Heart right ventricle (tissue), 16 donors: ENCODE results near the gene ATCAY. TPM values are rescaled to one million over a fixed set of nuclear protein-coding genes. Genes with fewer than 3 reads are reported as not detected.

Experiments
- ATAC-seq, 8 donors: fragments of 200-7000 bp; cut with Tn5 transposase; one replicate each; pipeline ENCODE4 v1.9.1; 2020; ENCODE audit warnings: mild to moderate bottlenecking in 8 of 8, moderate library complexity in 8 of 8, moderate number of reproducible peaks in 1 of 8
- DNase-seq, 2 donors: peaks; one replicate each; pipeline ENCODE4 v3.0.0-alpha.2; 2020
- H3K27ac ChIP-seq, 10 donors: fragments of 200-600 bp; sonication (generic) in 2 of 10; one replicate each; pipeline versions ENCODE4 v1.5.0 to v1.8.0; 2020 to 2022; ENCODE audit warnings: mild to moderate bottlenecking in 3 of 10
- H3K27me3 ChIP-seq, 7 donors: fragments of 200-600 bp; one replicate each; pipeline ENCODE4 v1.8.0; 2021 to 2022; ENCODE audit warnings: mild to moderate bottlenecking in 2 of 7
- H3K36me3 ChIP-seq, 9 donors: fragments of 200-600 bp; sonication (generic) in 1 of 9; one replicate each; pipeline versions ENCODE4 v1.5.0 to v1.8.0; 2020 to 2022; ENCODE audit warnings: mild to moderate bottlenecking in 2 of 9
- H3K4me1 ChIP-seq, 9 donors: fragments of 200-600 bp; sonication (generic) in 1 of 9; one replicate each; pipeline versions ENCODE4 v1.5.0 to v1.8.0; 2020 to 2022; ENCODE audit warnings: mild to moderate bottlenecking in 4 of 9
- H3K4me3 ChIP-seq, 10 donors: fragments of 200-600 bp; sonication (generic) in 2 of 10; one replicate each; pipeline versions ENCODE4 v1.5.0 to v1.8.0; 2020 to 2022; ENCODE audit warnings: mild to moderate bottlenecking in 7 of 10, moderate library complexity in 2 of 10
- H3K9me3 ChIP-seq, 11 donors: fragments of 200-600 bp in 10 of 11; sonication (generic) in 2 of 11; one replicate each; pipeline versions ENCODE4 v1.5.0 to v1.8.0; 2013 to 2022; ENCODE audit warnings: mild to moderate bottlenecking in 2 of 11, control low read depth in 1 of 11, moderate library complexity in 1 of 11
- CTCF ChIP-seq, 9 donors: fragments of 200-600 bp; sonication (generic) in 2 of 9; IDR thresholded peaks; one replicate each; pipeline versions ENCODE4 v1.5.0 to v1.8.0; 2021 to 2022; ENCODE audit warnings: antibody characterized with exemption in 9 of 9, mild to moderate bottlenecking in 5 of 9, moderate library complexity in 1 of 9
- WGBS, 2 donors: extraction: QIAGEN DNeasy Blood & Tissue Kit; methylation state at CpG; one replicate each; pipeline ENCODE4 v1.1.7; 2013; ENCODE audit warnings: inconsistent platforms in 1 of 2; 5-methylcytosine and 5-hydroxymethylcytosine counted together
- intact Hi-C, 10 donors: fragments of 100-400 bp; cut with DNase I; formaldehyde crosslinking; loops; one replicate each; pipeline versions ENCODE4 v1.11.1 to v1.14.2; 2022
- polyA plus RNA-seq, 2 donors: library from polyadenylated mRNA; stranded (reverse); fragments of 200-250 nt; gene quantifications; one replicate each; pipeline ENCODE4 v1.2.3, GENCODE V29; 2013
- total RNA-seq, 10 donors: library from RNA; stranded (reverse); fragmentation: NEBNext Ultra II Directional in 3 of 10; extraction: Animal tissue kit (Norgen Biotek cat#: 25700) in 3 of 10; gene quantifications; one replicate each; pipeline versions ENCODE4 v1.2.1 to v1.2.4, GENCODE V29; 2021 to 2023
- donor health status: Arrhythmogenic right ventricular cardiomyopathy.
- donor health status: ischemic (EF 13 %, LVEDD 7.1; RV severe dilation, severe dysfunction).
- donor health status: healthy with polysubstance abuse.
- donor health status: DM: no; HTN: yes; CAD: no.
- donor health status: DM: no; HTN: no; CAD: no.
- donor health status: ischemic (EF 25% LVEDD 6.9; RV normal size, moderate dysfunction).
- donor health status: ischemic (EF 25% LVEDD 5.7; RV mildly dilated, moderate dysfunction).
- donor health status: healthy.
- donor health status: DM: yes; HTN: yes; CAD: no.
- donor health status: Ischemic cardiomyopathy.
- donor health status: ischemic (EF 35%, LVEDD 5.7; RV mildly dilated, moderate dysfunction).
- donor health status: nonischemic (EF 11% LVEDD 7.7; RV severe dilation, severe dysfunction).
- donor health status: DM: yes; HTN: yes; CAD: no.
- donor health status: PGD.
- donor health status: ischemic (EF 29% LVEDD 5.4; RV normal size, mild dysfunction).
- donor health status: nonischemic (EF 23%, LVEDD 6.1; RV moderate dilation, normal function).

Gene ATCAY
- total and polyA plus RNA-seq, 12 donors, result not detected

GRCh38 chr19:3914199-3914598 lies 33.7 kb downstream of the ATCAY start:
- TF ChIP-seq CTCF (IDR thresholded peaks at IDR 0.05), result no peak
- Histone ChIP-seq H3K9me3 (peaks cover 0 to 22% (median 8%) of the 10 kb centered on the region in 11 donors), H3K4me1 (no peaks in the 10 kb centered on the region), H3K27ac (no peak overlapping the region), H3K4me3 (no peak overlapping the region), H3K27me3 (no peaks in the 10 kb centered on the region), H3K36me3 (no peaks in the 10 kb centered on the region)
- DNase-seq (no peak), ATAC-seq (no peak)
- intact Hi-C loops, result no loop called here
- WGBS, 2 donors, result 73 to 74% methylated on average over 8 to 9 of the region's 9 CpGs

- no peaks in the 10 kb centered on the region for H3K4me1 ChIP-seq
- no peaks in the 10 kb centered on the region for H3K36me3 ChIP-seq
- intact Hi-C loops, result no loop called here
- no peak for TF ChIP-seq CTCF (IDR thresholded peaks at IDR 0.05)
- peaks cover 0 to 12% (median 0%) of the 10 kb centered on the region in 11 donors for H3K9me3 ChIP-seq
- WGBS, 2 donors, result 92 to 96% methylated on average over 5 of the region's 5 CpGs
- H3K4me3 ChIP-seq, result no peak overlapping the region
- no peaks in the 10 kb centered on the region for H3K27me3 ChIP-seq
- ATAC-seq (no peak), DNase-seq (no peak)
- no peak overlapping the region for H3K27ac ChIP-seq
Measured at GRCh38 chr19:3916033-3916432, 35.5 kb downstream of the ATCAY start.

GRCh38 chr19:3919793-3920192 lies 39.3 kb downstream of the ATCAY start:
- Histone ChIP-seq H3K27me3 (no peaks in the 10 kb centered on the region), H3K4me3 (no peak overlapping the region), H3K4me1 (no peaks in the 10 kb centered on the region), H3K27ac (no peak overlapping the region), H3K36me3 (no peaks in the 10 kb centered on the region), H3K9me3 (peaks cover 0 to 35% (median 10%) of the 10 kb centered on the region in 11 donors)
- ATAC-seq (no peak), DNase-seq (no peak)
- TF ChIP-seq CTCF (IDR thresholded peaks at IDR 0.05), result no peak
- intact Hi-C loops, result no loop called here
- 94 to 96% methylated on average over 8 of the region's 8 CpGs for WGBS, 2 donors

GRCh38 chr19:3923096-3923758 lies 42.7 kb downstream of the ATCAY start:
- Histone ChIP-seq H3K4me3 (no peak overlapping the region), H3K27ac (no peak overlapping the region), H3K4me1 (no peaks in the 10 kb centered on the region), H3K27me3 (no peaks in the 10 kb centered on the region), H3K36me3 (no peaks in the 10 kb centered on the region), H3K9me3 (peaks cover 0 to 34% (median 10%) of the 10 kb centered on the region in 11 donors)
- intact Hi-C loops, result no loop called here
- no peak for TF ChIP-seq CTCF (IDR thresholded peaks at IDR 0.05)
- ATAC-seq (no peak), DNase-seq (no peak)
